Keratinocyte (primary cell): Measurements from ENCODE around the gene NKD1. TPM values are rescaled to one million over a fixed set of nuclear protein-coding genes. Genes with fewer than 3 reads are reported as not detected.

Experiments
- DNase-seq: peaks from one replicate; pipeline ENCODE4 v3.0.0-alpha.2; 2011; ENCODE audit warnings: low read depth, missing footprints, low spot score
- FAIRE-seq: peaks from 2 replicates; lab custom pipeline; 2011; peaks lifted over from hg19 to GRCh38; lab: Jason Lieb, UNC
- H2AFZ ChIP-seq: 2 replicates; pipeline ENCODE4 v1.6.0; 2012; ENCODE audit warnings: low read length, control low read depth, inconsistent platforms; ENCODE audit not compliant: control insufficient read depth
- H3K27ac ChIP-seq: 2 replicates; pipeline ENCODE4 v1.5.1; 2011; ENCODE audit warnings: low read length; ENCODE audit not compliant: control insufficient read depth, insufficient read depth
- H3K27me3 ChIP-seq: 3 replicates; pipeline ENCODE4 v1.6.0; 2011; ENCODE audit warnings: low read length; ENCODE audit not compliant: control insufficient read depth, insufficient read depth; ENCODE audit errors: extremely low read depth
- H3K36me3 ChIP-seq, 2 experiments: 2 replicates in 1 of 2; 3 replicates in 1 of 2; pipeline ENCODE4 v1.5.1; 2011; ENCODE audit warnings: low read length in 2 of 2, mild to moderate bottlenecking in 1 of 2; ENCODE audit not compliant: control insufficient read depth in 2 of 2, insufficient read depth in 2 of 2; ENCODE audit errors: extremely low read depth in 1 of 2
- H3K4me1 ChIP-seq: 3 replicates; pipeline ENCODE4 v1.5.1; 2011; ENCODE audit warnings: low read length; ENCODE audit not compliant: control insufficient read depth, insufficient read depth; ENCODE audit errors: extremely low read depth
- H3K4me2 ChIP-seq: 3 replicates; pipeline ENCODE4 v1.6.0; 2011; ENCODE audit warnings: low read depth, low read length; ENCODE audit not compliant: control insufficient read depth, insufficient read depth; ENCODE audit errors: extremely low read depth
- H3K4me3 ChIP-seq, 3 experiments: fragments of 200-600 bp in 1 of 3; sonication (generic) in 1 of 3; 2 replicates in 2 of 3; 3 replicates in 1 of 3; pipeline ENCODE4 v1.5.1; 2011 to 2016; ENCODE audit warnings: low read length in 3 of 3, mild to moderate bottlenecking in 3 of 3, control low read depth in 2 of 3, inconsistent platforms in 1 of 3, low read depth in 1 of 3, mixed read lengths in 1 of 3, mixed run types in 1 of 3, moderate library complexity in 1 of 3; ENCODE audit not compliant: control insufficient read depth in 2 of 3, insufficient read depth in 2 of 3; ENCODE audit errors: extremely low read depth in 1 of 3
- H3K79me2 ChIP-seq: 2 replicates; pipeline ENCODE4 v1.6.0; 2012; ENCODE audit warnings: low read length; ENCODE audit not compliant: control insufficient read depth, insufficient read depth
- H3K9ac ChIP-seq: 3 replicates; pipeline ENCODE4 v1.6.0; 2011; ENCODE audit warnings: low read length; ENCODE audit not compliant: control insufficient read depth, insufficient read depth; ENCODE audit errors: extremely low read depth
- H3K9me1 ChIP-seq: 3 replicates; pipeline ENCODE4 v1.6.0; 2011; ENCODE audit warnings: low read length; ENCODE audit not compliant: control insufficient read depth, insufficient read depth; ENCODE audit errors: extremely low read depth
- H3K9me3 ChIP-seq: 2 replicates; pipeline ENCODE4 v1.5.1; 2012; ENCODE audit warnings: low read depth, low read length; ENCODE audit not compliant: control insufficient read depth
- H4K20me1 ChIP-seq: 3 replicates; pipeline ENCODE4 v1.6.0; 2011; ENCODE audit warnings: low read length; ENCODE audit not compliant: control insufficient read depth, insufficient read depth; ENCODE audit errors: extremely low read depth
- CTCF ChIP-seq, 3 experiments: IDR thresholded peaks in 1 of 3; conservative IDR thresholded peaks in 1 of 3; optimal IDR thresholded peaks in 1 of 3; 2 replicates in 2 of 3; 3 replicates in 1 of 3; pipeline versions ENCODE3 to v1.5.1; 2011; ENCODE audit warnings: low read length in 3 of 3, mild to moderate bottlenecking in 3 of 3, moderate library complexity in 2 of 3, control low read depth in 1 of 3, inconsistent platforms in 1 of 3; ENCODE audit not compliant: insufficient read depth in 2 of 3; ENCODE audit errors: extremely low read depth in 1 of 3
- EZH2 ChIP-seq: IDR thresholded peaks from one replicate; pipeline ENCODE4 v1.6.1; 2012; ENCODE audit warnings: inconsistent platforms, mild to moderate bottlenecking, low read length, moderate library complexity
- dilution Hi-C: fragments of 300-500 bp; cut with MboI; formaldehyde crosslinking; loops from one replicate; pipeline ENCODE4 v1.7.0; 2020; ENCODE audit warnings: low sequenced_read_pairs; ENCODE audit not compliant: extremely low pct_ligation_motif_present
- polyA plus RNA-seq, 5 experiments: library from polyadenylated mRNA; depleted of rRNA in 3 of 5; stranded (reverse) in 3 of 5; stranded (forward) in 1 of 5; unstranded in 1 of 5; fragments of >200 nt; gene quantifications; 1 replicate in 1 of 5; 2 replicates in 3 of 5; 3 replicates in 1 of 5; pipeline versions ENCODE4 v1.2.1 to v1.2.3, GENCODE V29; 2011 to 2012; ENCODE audit warnings: missing spikeins in 2 of 5, low read depth in 1 of 5, low replicate concordance in 1 of 5

The NKD1 gene
- polyA plus RNA-seq, 1 donor (not counting 4 experiments of a cell fraction or from before 2014, with no cell fraction given): 0.62 TPM

- no peaks in the 10 kb centered on the region for H3K27me3 ChIP-seq
- H3K36me3 ChIP-seq: no peaks in the 10 kb centered on the region
- H3K4me2 ChIP-seq: no peak overlapping the region
- H2AFZ ChIP-seq: no peak overlapping the region
- H3K27ac ChIP-seq: no peak overlapping the region
- no peaks in the 10 kb centered on the region for H4K20me1 ChIP-seq
- TF ChIP-seq EZH2 (no peak), CTCF (optimal IDR thresholded peaks at IDR 0.05 in 1 of 3, IDR thresholded peaks at IDR 0.05 in 1 of 3, conservative IDR thresholded peaks at IDR 0.05 in 1 of 3; ENCODE audit: extremely low read depth in 1 of 3, insufficient read depth in 2 of 3, low read length in 3 of 3) (no peak)
- H3K9me3 ChIP-seq: no peaks in the 10 kb centered on the region
- no peak overlapping the region for H3K4me3 ChIP-seq
- H3K9ac ChIP-seq: no peak overlapping the region
- H3K79me2 ChIP-seq: no peaks in the 10 kb centered on the region
- H3K9me1 ChIP-seq: no peaks in the 10 kb centered on the region
- dilution Hi-C loops: no loop called here
- DNase-seq (no peak), FAIRE-seq (no peak)
- no peaks in the 10 kb centered on the region for H3K4me1 ChIP-seq
Measured at GRCh38 chr16:50617646-50618184, 69.5 kb downstream of the NKD1 start.

GRCh38 chr16:50618238-50618918 lies 70.2 kb downstream of the NKD1 start:
- Histone ChIP-seq H3K9ac (no peak overlapping the region), H3K4me2 (no peak overlapping the region), H4K20me1 (no peaks in the 10 kb centered on the region), H3K9me3 (no peaks in the 10 kb centered on the region), H3K27me3 (no peaks in the 10 kb centered on the region), H3K36me3 (no peaks in the 10 kb centered on the region), H3K79me2 (no peaks in the 10 kb centered on the region), H3K27ac (no peak overlapping the region), H3K4me3 (no peak overlapping the region), H3K4me1 (no peaks in the 10 kb centered on the region), H2AFZ (no peak overlapping the region), H3K9me1 (no peaks in the 10 kb centered on the region)
- TF ChIP-seq CTCF (optimal IDR thresholded peaks at IDR 0.05 in 1 of 3, IDR thresholded peaks at IDR 0.05 in 1 of 3, conservative IDR thresholded peaks at IDR 0.05 in 1 of 3; ENCODE audit: extremely low read depth in 1 of 3, insufficient read depth in 2 of 3, low read length in 3 of 3): no peak
- no peak for TF ChIP-seq EZH2
- DNase-seq: no peak
- dilution Hi-C loops: no loop called here
- FAIRE-seq: no peak
